Stimulated activated CD4-positive, alpha-beta T cell treated with anti-CD3 and anti-CD28 coated beads, Interleukin-15, amount 100 ng/mL, for 24 hours (primary cell): ENCODE data around the gene IFNA14.
"Not testable (repeated sequence)": the region's sequence is repeated elsewhere in the genome, so short reads cannot be mapped to it uniquely, and the experiment has no call there.

Experiments
- DNase-seq: peaks from one replicate; pipeline ENCODE4 v3.0.0-alpha.2; 2020

IFNA14 gene

GRCh38 chr9:21213411-21214326 is 26.1 kb downstream of the IFNA14 start:
- DNase-seq, result not testable (repeated sequence)

GRCh38 chr9:21212160-21212559 is 27.6 kb downstream of the IFNA14 start:
- not testable (repeated sequence) for DNase-seq

- DNase-seq, result not testable (repeated sequence)
These were observed 29.0 kb downstream of the IFNA14 start for GRCh38 chr9:21210782-21211181.

GRCh38 chr9:21210311-21210710 is 29.5 kb downstream of the IFNA14 start:
- no peak for DNase-seq

- DNase-seq, result not testable (repeated sequence)
These were observed 32.8 kb downstream of the IFNA14 start, which contains the start of gene IFNA10 for GRCh38 chr9:21207043-21207442. TSS of gene IFNA10 (minus strand) at chr9:21207143. CDS start at chr9:21207097, 46 bp downstream.

- DNase-seq, result no peak
These were observed 34.6 kb downstream of the IFNA14 start for GRCh38 chr9:21205204-21205603.

- DNase-seq, result not testable (repeated sequence)
These were observed 37.7 kb downstream of the IFNA14 start, which contains the start of gene IFNA7 for GRCh38 chr9:21202105-21202504. TSS of gene IFNA7 (minus strand) at chr9:21202205. CDS start at chr9:21202165, 40 bp downstream.

GRCh38 chr9:21194867-21195776 is 44.7 kb downstream of the IFNA14 start:
- peak; percentile 36 for DNase-seq
